ENCODE results near the gene NIPA2.

Gene NIPA2

DNA sequence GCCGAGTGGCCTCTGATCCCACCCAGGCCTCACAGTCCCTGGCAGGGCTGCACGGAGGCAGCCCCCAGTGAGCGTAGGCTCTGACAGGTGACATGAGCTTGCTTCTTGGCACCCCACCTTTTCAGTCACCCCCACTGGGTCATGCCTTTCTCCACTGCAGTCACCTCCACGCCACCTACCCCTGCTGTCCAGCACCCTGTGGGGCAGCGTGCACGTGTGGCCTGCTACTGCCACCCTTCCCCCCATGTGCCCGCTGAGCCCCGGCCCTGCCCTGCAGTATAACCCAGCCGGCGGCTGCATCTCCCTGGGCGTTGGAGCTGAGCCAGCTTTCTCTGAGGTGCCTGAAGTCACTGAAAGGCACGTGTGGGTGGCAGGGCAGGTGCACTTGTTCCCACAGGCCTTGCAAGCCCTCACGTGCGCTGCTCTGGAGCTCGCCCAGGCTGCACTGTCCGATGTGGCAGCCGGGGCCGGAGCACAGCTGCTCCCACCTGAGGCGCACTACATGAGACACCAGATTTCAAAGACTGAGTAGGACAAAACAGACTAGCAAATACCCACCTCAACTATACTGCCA, 65.6 kb downstream of the NIPA2 start:
- DNase-seq, result peak; percentile 54

DNA sequence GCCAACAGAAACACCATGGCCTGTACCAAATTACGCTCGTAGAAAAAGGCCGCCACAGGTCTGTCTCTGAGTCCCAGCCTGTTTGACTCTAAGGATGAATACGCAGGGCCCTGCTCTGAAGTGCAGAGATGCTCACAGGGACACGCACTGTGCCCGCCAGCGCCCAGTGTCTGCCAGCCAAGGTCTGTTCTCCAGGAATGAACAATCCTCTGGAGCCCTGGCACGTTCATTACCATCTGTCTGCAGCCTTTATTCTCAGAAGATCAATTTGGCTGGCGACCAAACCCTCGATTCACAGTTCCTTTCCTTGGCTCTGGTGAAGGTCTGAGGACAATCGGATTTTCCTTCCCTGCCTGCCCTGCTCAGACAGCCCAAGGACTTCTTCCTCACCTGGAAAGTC, 66.3 kb downstream of the NIPA2 start:
- no peak for DNase-seq

DNA sequence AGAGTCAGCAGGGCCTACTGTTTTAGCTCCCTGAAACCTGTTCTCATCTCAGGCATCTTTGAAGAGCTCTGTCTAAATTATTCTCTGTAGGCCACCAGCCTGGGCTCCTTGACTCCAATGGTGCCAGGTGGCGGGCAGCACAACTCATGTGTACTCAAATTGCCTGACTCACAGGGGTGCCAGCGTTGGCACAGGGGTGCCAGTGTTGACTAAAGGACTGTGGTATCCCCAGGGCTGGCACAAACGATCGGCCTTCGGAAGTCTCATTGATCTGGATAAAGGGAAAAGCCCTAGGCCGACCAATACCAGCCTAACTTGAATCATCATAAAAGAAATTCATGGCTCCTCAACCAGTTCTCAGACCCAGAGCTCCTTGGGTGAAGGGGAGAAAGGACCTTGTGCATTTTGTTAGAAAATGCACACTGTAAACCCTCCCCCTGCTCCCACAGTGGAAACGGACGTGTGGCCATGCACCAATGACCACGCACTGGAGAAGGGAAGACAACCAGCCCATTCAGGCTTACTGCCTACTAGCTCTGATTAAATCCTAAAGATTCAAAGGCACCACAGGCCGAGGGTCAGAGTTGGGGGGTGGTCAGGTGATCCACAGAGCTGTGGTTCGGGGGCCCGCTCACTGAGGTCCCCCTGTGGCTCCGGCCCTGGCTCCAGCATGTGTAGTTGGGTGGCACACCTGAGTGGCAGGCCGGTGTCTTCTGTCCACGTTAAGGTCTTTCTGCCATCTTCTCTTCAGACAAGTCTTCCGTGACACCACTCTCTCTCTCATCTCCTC, 68.9 kb downstream of the NIPA2 start:
- DNase-seq, result no peak

GRCh38 chr15:22908830-22909229, 70.4 kb downstream of the NIPA2 start:
- no peak for DNase-seq

GRCh38 chr15:22911306-22911705, 72.8 kb downstream of the NIPA2 start:
- no peak for DNase-seq

DNA sequence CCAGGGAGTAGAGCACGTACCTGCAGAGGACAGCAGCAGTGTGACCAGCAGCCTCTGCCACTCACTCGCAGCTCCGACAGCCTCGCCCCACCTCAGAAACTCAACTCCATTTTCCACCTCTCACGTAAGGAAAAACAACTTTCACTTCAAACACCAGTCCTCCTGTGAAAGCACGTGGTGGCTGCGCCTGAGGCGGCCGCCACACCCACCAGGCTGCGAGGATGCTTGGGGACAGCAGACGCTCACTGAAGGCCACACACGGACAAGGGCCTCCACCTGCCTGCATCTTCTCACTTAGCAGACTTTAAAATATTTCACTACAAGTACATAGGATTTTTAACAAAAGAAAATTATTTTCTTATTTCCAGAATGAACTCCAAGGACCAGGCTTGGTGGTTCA, 73.8 kb downstream of the NIPA2 start:
- DNase-seq, result no peak

GRCh38 chr15:22913646-22914380, 75.3 kb downstream of the NIPA2 start:
- DNase-seq, result no peak

GRCh38 chr15:22915866-22916515, 77.5 kb downstream of the NIPA2 start:
- no peak for DNase-seq

GRCh38 chr15:22916606-22917350, 78.3 kb downstream of the NIPA2 start:
- DNase-seq, result no peak

GRCh38 chr15:22917556-22917955, 79.1 kb downstream of the NIPA2 start:
- DNase-seq, result no peak
